Gastroesophageal sphincter (tissue), 3 donors: ENCODE measurements around the gene EDAR.

Experiments used
- CTCF ChIP-seq, 4 experiments: fragments of 200-600 bp in 2 of 4; fragments of 450-650 bp in 2 of 4; sonication (generic) in 1 of 4; IDR thresholded peaks; one replicate each; pipeline ENCODE4 v1.5.1; 2017 to 2019; ENCODE audit warnings: antibody characterized with exemption in 4 of 4, mild to moderate bottlenecking in 2 of 4, moderate library complexity in 2 of 4
- EP300 ChIP-seq: sonication (generic); formaldehyde crosslinking; IDR thresholded peaks from one replicate; pipeline ENCODE4 v1.6.1; 2017; ENCODE audit warnings: antibody characterized with exemption, mild to moderate bottlenecking
- POLR2A ChIP-seq, 2 donors: fragments of 450-650 bp; IDR thresholded peaks; one replicate each; pipeline ENCODE4 v1.6.1; 2017; ENCODE audit warnings: antibody characterized with exemption in 2 of 2, mild to moderate bottlenecking in 2 of 2, moderate library complexity in 1 of 2
- POLR2AphosphoS5 ChIP-seq: sonication (generic); formaldehyde crosslinking; IDR thresholded peaks from one replicate; pipeline ENCODE4 v1.6.1; 2017; ENCODE audit warnings: antibody characterized with exemption

GRCh38 chr2:108869542-108869941 is 119.5 kb downstream of the EDAR start:
- TF ChIP-seq POLR2A (IDR thresholded peaks at IDR 0.05): no peak
- TF ChIP-seq CTCF (IDR thresholded peaks at IDR 0.05): no peak
- no peak for TF ChIP-seq EP300
- no peak for TF ChIP-seq POLR2AphosphoS5
